ENCODE data around the gene CUEDC2.

The CUEDC2 gene

DNA sequence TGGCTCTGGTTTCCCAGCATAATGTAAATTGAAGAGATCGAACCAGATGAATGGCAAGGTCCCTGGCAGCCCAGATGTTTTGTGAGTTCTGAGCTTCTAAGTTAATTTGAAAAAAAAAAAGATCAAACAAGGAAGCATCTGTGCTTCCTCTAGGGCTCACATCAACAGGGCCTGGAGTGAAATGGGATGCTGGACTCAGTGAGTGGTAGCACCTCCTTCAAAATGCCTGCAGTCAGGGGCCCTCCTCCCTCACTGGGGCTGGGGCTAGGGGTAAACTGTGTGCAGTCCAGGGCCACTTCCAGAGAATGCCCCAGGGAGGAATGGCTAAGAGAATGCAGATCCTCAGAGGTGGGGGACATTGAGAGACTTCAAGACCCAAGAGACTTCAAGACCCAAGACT lies 6.0 kb upstream of the CUEDC2 start:
- H3K36me3 Mint-ChIP-seq = no peaks in the 10 kb centered on the region
- no peak overlapping the region for H3K4me3 Mint-ChIP-seq
- no peak for ATAC-seq

DNA sequence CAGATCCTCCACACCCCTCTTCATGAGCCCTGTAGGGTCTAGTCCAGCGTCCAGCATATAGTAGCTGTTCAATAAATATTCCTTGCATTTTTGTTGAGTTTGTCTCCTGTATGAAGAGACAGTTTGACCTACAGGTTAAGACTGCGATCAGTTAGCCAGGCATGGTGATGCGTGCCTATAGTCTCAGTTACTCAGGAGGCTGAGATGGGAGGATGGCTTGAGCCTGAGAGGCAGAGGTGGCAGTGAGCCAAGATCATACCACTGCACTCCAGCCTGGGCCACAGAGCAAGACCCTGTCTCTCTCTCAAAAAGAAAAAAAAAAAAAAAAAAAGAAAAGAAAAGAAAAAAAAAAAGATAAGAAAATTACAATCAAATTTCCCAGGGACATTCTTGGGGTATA lies 5.1 kb upstream of the CUEDC2 start:
- no peaks in the 10 kb centered on the region for H3K36me3 Mint-ChIP-seq
- no peak overlapping the region for H3K27ac Mint-ChIP-seq
- no peaks in the 10 kb centered on the region for H3K27me3 Mint-ChIP-seq
- peaks cover 27% of the 10 kb centered on the region for H3K4me1 Mint-ChIP-seq
- no peak for ATAC-seq
- no peaks in the 10 kb centered on the region for H3K9me3 Mint-ChIP-seq
- no peak overlapping the region for H3K4me3 Mint-ChIP-seq

More for the DNA sequence above, 6.0 kb upstream of the CUEDC2 start:
- H3K27me3 Mint-ChIP-seq = no peaks in the 10 kb centered on the region
- H3K4me1 Mint-ChIP-seq = peaks cover 21% of the 10 kb centered on the region
- no peak overlapping the region for H3K27ac Mint-ChIP-seq
- no peaks in the 10 kb centered on the region for H3K9me3 Mint-ChIP-seq

DNA sequence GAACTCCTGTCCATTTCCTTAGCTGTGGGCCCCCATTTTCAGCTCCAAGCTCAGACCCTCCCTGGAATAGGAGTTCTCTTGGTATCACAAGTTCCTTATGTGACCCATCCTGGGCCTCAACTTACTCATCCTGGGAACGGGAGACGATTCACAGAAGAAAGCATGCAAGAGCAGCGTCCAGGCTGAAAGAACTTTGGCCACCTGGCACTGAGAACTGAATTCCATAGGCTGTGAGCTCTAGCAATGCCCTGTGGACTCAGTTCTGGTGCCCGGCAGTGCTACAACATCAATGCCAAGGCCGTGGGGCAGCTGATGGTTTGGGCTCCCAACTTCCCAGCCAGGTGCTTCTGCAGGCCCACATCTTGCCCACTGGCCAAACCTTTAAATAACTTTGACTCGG lies 3.9 kb upstream of the CUEDC2 start:
- Mint-ChIP-seq H3K4me3 (peak overlapping the region; percentile 11), H3K36me3 (no peaks in the 10 kb centered on the region), H3K4me1 (peaks cover 33% of the 10 kb centered on the region), H3K9me3 (no peaks in the 10 kb centered on the region), H3K27ac (peak overlapping the region; percentile 73), H3K27me3 (no peaks in the 10 kb centered on the region)
- no peak for ATAC-seq

DNA sequence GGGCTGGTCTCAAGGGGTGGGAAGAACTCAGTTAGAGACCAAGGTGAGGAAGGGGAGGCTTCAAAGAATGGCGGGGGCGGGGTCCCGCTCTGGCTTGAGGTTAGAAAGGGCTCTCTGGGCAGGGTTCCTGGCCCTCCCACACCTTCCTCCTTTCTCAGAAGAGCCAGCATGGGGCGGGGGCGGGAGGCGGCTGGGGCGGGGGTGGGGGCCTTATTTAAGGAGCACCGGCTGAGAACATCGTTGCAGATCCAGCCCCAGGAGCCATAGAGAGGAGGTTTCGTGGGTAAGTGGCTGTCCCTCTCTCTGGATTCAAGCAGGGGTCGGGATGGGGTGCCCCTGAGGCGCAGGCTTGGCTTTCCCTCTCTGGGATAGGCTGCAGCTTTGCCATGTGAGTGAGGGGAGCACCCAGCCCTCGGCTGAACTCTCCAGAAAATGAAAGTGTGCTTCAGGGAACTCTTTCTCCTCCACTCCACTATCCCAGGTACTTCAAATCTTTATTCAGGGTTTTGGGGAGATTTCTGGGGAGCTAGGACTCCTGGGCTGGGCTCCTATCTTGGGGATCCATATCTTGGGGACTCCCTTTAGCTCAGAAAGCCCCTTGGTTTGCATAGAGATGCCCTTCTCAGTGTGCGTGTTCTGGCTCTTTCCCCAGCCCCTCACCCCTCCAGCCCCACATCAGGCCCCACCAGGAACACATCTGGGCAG lies 3.3 kb upstream of the CUEDC2 start:
- H3K27ac Mint-ChIP-seq = peak overlapping the region; percentile 73
- no peak for ATAC-seq
- H3K4me3 Mint-ChIP-seq = peak overlapping the region; percentile 57
- H3K36me3 Mint-ChIP-seq = no peaks in the 10 kb centered on the region
- H3K9me3 Mint-ChIP-seq = no peaks in the 10 kb centered on the region
- peaks cover 34% of the 10 kb centered on the region for H3K4me1 Mint-ChIP-seq
- no peaks in the 10 kb centered on the region for H3K27me3 Mint-ChIP-seq

DNA sequence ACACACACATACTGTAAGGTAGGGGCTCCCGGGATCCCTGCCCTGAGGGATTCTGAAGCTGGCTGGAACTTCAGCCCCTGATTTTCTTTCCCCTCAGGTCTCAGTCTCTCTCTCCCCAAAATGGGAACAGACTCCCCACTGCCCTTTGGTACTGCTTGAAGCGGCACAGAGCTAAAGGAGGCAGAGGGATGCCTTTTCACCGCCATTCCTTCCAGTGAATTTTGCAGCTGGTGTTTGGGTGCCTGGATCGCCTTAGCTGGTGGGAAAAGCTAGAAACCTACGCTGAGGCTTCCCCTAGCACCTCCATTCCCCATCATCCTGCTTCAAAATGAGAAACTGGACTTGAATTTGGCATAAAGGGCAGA lies 2.7 kb upstream of the CUEDC2 start:
- peak overlapping the region; percentile 73 for H3K27ac Mint-ChIP-seq
- peak overlapping the region; percentile 30 for H3K4me3 Mint-ChIP-seq
- H3K9me3 Mint-ChIP-seq = no peaks in the 10 kb centered on the region
- no peak for ATAC-seq
- H3K4me1 Mint-ChIP-seq = peaks cover 34% of the 10 kb centered on the region
- H3K36me3 Mint-ChIP-seq = no peaks in the 10 kb centered on the region
- H3K27me3 Mint-ChIP-seq = no peaks in the 10 kb centered on the region

DNA sequence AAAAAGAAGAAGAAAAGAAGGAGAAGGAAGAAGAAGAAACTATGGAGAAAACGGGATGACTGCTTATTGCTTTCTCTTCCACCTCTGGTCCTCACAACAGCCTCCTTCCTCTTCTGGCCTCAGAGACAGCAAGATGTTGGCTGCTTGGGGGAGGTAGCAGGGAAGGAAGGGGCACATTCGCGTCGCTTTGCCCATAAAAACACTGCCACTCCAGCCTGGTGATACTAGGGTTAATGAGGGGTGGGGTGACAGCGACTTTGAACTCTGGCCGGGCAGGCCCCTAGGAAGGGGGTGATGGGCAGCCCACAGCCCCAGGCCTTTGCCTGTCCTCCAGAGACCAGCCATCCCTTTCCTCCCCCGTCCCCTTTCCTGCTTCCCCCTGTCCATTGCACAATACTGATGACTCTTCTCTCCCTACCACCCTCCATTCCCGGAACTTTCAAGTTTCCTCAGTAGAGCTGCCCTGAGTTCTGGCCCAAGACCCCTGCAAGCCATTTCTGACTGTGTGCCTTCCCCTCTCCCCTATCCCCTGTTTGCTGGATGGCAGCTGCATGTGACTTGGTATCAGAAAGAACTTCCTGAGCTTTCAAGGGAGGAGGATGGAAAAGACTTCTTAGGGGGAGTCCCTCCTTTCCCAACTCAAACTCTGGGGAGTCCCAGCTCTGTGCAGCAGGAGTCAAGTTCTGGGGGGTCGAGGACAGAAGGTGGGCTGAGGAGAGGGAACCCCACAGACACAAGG lies 2.2 kb upstream of the CUEDC2 start:
- Mint-ChIP-seq H3K4me1 (peaks cover 34% of the 10 kb centered on the region), H3K4me3 (peak overlapping the region; percentile 3), H3K27ac (peak overlapping the region; percentile 73), H3K27me3 (no peaks in the 10 kb centered on the region), H3K9me3 (no peaks in the 10 kb centered on the region), H3K36me3 (no peaks in the 10 kb centered on the region)
- ATAC-seq = no peak

DNA sequence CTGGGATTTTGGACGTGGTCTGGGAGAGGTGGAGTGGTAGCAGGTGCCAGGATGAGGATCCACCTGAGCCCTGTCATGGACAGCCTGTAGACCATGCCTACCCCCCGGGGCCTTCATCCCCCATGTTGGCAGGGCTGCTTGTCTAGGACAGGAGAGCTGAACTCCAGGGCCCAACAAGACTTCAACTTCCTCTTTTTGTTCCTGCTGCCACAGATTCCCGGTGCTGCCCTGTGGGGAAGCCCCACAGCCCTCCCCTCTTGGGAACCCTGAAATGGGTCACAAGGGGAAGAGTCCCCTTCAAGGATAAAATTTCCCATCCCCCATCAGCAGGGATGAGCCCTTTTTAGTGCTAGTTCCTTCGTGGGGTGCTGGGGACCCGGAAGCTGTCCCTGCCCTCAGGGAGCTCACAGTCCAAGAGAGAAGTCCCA lies 1.3 kb upstream of the CUEDC2 start:
- Mint-ChIP-seq H3K36me3 (no peaks in the 10 kb centered on the region), H3K27me3 (no peaks in the 10 kb centered on the region), H3K4me3 (peak overlapping the region; percentile 89), H3K4me1 (peaks cover 34% of the 10 kb centered on the region), H3K27ac (peak overlapping the region; percentile 84), H3K9me3 (no peaks in the 10 kb centered on the region)
- no peak for ATAC-seq

DNA sequence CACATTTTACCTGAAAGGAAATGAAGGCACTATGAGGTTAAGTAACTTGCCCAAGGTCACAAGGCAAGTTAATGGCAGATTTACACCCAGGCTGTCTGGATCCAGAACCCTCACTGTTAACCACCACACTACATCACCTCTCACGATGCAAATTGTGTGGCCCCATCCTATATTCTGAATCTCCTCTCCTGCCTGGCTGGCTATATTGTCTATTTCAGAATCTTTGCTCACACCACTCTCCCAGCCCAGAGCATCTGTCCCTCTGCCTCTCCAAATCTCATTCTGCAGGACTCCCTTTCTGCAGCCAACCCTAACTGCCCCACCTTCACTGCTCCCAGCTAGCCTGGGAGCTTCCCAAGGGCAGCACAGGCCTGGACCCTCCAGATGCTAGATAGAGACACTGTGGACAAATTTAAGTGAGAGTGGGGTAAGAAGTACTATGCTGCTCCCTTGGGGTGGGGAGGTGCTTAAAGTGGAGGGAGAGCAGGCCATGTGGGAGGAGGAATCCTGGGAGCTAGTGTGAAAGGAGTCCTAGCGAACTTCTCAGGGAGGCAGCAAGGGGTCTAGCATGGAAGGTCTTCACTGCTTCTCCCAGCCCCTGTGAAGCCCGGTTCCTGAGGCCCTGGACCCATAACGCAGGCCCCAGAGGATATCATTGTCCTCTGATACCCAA lies 786 bp downstream of the CUEDC2 start:
- Mint-ChIP-seq H3K36me3 (peaks cover 10% of the 10 kb centered on the region), H3K4me3 (peak overlapping the region; percentile 89), H3K9me3 (no peaks in the 10 kb centered on the region), H3K27ac (peak overlapping the region; percentile 84), H3K4me1 (peaks cover 46% of the 10 kb centered on the region), H3K27me3 (no peaks in the 10 kb centered on the region)
- ATAC-seq = no peak

DNA sequence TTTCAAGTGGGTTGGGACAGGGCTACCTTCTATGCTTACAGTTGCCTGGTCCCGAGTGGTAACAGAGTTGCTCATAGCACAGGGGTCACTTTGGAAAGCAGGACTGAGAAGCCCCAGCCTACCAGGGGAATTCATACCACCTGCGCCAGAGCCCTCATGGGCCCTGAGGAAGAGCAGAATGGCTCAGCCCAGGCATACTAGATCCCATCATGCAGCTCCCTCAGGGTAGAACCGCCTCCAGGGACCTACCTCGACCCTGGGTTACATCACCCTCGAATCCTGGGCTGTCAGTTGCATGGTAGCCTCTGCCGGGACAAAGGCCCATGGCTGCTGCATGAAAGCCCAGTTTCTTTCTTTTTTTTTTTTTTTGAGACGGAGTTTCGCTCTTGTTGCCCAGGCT lies 2.9 kb downstream of the CUEDC2 start:
- ATAC-seq = no peak
- H3K4me3 Mint-ChIP-seq = no peak overlapping the region
- no peaks in the 10 kb centered on the region for H3K27me3 Mint-ChIP-seq
- peaks cover 21% of the 10 kb centered on the region for H3K36me3 Mint-ChIP-seq
- peaks cover 43% of the 10 kb centered on the region for H3K4me1 Mint-ChIP-seq
- H3K9me3 Mint-ChIP-seq = no peaks in the 10 kb centered on the region
- H3K27ac Mint-ChIP-seq = no peak overlapping the region

DNA sequence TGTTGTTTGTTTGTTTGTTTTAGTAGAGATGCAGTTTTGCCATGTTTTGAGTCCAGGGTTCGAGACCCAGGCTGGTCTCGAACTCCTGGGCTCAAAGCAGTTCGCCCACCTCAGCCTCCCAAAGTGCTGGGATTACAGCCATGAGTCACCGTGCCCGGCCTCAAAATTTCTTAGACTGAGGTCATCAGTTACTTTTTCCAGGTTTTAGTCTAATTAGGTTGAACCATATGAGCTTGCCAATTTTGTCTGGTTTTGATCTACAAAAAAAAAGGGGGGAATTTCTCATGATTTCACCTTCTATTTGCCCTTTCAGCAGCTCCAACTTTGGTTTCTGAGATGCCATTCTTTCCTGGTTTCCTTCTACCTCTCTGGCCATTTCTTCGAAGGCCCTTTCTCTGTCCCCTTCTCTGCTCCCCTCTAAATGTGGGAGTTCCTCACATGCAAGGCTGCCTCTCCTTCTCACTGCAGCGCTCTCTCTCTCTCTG lies 5.5 kb downstream of the CUEDC2 start:
- Mint-ChIP-seq H3K36me3 (peaks cover 27% of the 10 kb centered on the region), H3K4me1 (peaks cover 49% of the 10 kb centered on the region), H3K27ac (peak overlapping the region; percentile 52), H3K27me3 (no peaks in the 10 kb centered on the region), H3K4me3 (no peak overlapping the region), H3K9me3 (no peaks in the 10 kb centered on the region)
- no peak for ATAC-seq

DNA sequence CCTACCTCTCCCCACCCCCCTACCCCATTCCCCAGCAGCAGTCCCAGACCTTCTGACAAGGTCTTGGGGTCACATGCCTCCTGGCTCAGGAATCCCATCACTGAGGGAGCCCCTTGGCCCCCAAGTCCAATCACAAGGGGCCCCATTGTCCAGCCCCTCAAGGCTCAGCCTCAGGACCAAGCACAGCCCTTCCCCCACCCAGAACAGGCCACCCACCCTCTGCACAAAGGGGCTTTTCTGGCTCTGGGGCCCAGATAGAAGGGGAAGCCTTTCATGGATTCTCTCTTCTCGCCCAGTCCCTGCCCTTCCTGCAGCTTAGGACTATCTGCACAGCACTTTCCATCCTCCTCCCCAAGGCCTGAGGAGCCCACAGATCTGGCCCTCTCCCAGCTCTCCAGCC lies 6.9 kb downstream of the CUEDC2 start:
- Mint-ChIP-seq H3K9me3 (no peaks in the 10 kb centered on the region), H3K27me3 (no peaks in the 10 kb centered on the region), H3K4me3 (no peak overlapping the region), H3K36me3 (peaks cover 27% of the 10 kb centered on the region), H3K27ac (peak overlapping the region; percentile 52), H3K4me1 (peaks cover 44% of the 10 kb centered on the region)
- no peak for ATAC-seq

DNA sequence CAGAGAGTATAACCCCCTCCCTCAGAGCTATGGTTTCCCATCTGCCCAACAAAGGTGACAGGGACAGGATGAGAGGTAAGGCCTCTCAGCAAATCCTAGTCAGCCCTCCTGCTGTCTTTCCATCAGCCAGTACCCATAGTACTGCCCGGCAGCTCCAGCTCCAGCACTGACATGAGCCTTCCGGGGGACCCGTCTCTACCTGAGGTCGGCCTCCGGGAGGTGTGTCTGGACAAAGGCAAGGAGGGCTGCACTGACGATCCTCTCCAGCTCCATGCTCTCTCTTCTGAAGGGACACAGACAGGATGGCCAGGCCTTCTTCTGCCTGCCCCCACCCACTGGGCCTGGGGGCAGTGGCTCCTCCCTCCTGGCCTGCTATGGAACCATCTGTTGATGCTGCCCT lies 7.5 kb downstream of the CUEDC2 start:
- Mint-ChIP-seq H3K27ac (no peak overlapping the region), H3K4me1 (peaks cover 49% of the 10 kb centered on the region), H3K9me3 (no peaks in the 10 kb centered on the region), H3K4me3 (no peak overlapping the region), H3K36me3 (peaks cover 27% of the 10 kb centered on the region), H3K27me3 (no peaks in the 10 kb centered on the region)
- ATAC-seq = no peak

DNA sequence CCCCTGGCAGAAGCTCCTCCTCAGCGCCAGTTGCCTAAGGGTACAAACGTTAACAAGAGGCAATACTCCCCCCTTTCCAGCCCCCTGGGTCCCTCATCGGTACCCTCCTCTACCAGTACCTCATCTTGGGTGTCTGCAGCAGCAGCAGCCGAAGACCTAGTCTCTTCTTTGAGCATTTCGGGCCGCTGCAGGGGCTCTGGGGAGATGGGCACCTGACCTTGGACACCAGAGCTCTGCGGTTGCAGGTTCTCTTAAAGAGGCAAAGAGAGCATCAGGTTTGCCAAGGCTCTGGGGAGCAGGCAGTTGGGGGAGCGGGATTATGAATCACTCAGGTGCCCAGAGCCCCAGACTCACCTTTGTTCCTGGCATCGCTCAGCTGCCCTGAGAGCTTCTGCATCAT lies 8.2 kb downstream of the CUEDC2 start:
- Mint-ChIP-seq H3K27me3 (peaks cover 4% of the 10 kb centered on the region), H3K4me1 (peaks cover 57% of the 10 kb centered on the region), H3K27ac (no peak overlapping the region), H3K9me3 (no peaks in the 10 kb centered on the region), H3K4me3 (no peak overlapping the region), H3K36me3 (peaks cover 27% of the 10 kb centered on the region)
- no peak for ATAC-seq

DNA sequence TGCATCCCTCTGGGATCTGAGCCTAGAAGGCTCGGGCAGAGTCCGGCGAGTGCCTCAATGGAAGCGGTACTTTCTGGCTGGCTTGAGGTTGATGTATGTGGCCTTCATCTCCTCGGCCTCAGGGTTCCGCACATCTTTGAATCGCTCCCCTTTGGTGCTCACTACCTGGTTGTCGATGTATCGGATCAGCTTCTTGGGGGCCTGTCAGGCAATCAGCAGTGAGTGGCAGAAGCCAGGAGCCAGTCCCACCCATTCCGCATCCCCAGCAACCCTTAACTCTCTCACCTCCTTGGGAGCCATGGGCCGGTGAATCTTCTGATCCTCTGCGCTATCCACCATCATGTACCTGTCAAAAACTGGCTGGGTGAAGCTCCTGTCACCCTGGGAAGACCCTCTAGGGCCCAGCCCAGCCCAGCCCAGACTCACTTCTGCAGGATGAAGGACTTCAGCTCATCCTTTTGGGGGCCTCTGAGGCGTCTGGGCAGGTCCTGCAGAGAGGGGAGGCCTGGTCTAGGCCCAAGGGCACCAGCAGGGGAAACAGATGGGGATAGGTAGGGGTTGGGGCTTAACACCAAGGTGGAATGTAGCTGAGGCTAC lies 8.9 kb downstream of the CUEDC2 start:
- peaks cover 27% of the 10 kb centered on the region for H3K36me3 Mint-ChIP-seq
- peaks cover 61% of the 10 kb centered on the region for H3K4me1 Mint-ChIP-seq
- no peak overlapping the region for H3K27ac Mint-ChIP-seq
- no peak for ATAC-seq
- no peak overlapping the region for H3K4me3 Mint-ChIP-seq
- H3K27me3 Mint-ChIP-seq = peaks cover 10% of the 10 kb centered on the region
- H3K9me3 Mint-ChIP-seq = no peaks in the 10 kb centered on the region

DNA sequence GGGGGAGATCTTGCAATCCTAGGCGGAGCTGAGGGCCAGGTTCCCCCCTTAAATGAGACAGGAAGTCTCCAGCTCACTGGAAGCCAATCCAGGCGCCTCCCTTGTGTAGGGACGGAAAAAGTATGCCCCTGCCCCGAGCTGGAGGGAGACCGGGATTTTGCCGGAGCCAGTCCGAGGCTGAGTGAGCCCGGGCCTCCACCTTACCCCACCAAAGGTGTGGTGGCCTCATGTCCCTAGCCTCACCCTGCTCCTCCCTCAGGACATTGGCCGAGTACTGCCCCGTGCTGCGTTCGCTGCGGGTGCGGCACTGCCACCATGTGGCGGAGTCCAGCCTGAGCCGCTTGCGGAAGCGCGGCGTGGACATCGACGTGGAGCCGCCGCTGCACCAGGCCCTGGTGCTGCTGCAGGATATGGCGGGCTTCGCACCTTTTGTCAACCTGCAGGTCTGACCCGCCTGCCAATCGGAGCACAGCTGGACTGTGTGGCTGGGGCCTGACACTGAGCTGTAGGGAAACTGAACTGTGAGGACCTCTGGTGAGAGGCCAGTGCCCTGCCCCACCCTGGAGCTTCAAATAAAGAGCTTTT lies 9.7 kb downstream of the CUEDC2 start:
- peak; percentile 52 for ATAC-seq
- no peaks in the 10 kb centered on the region for H3K9me3 Mint-ChIP-seq

More for the DNA sequence above, 9.7 kb downstream of the CUEDC2 start:
- peak overlapping the region; percentile 98 for H3K4me3 Mint-ChIP-seq
- H3K36me3 Mint-ChIP-seq = peaks cover 25% of the 10 kb centered on the region
- H3K4me1 Mint-ChIP-seq = peaks cover 64% of the 10 kb centered on the region
- peaks cover 19% of the 10 kb centered on the region for H3K27me3 Mint-ChIP-seq
- H3K27ac Mint-ChIP-seq = peak overlapping the region; percentile 84
